Cardiac septum (tissue), 1 donor: ENCODE results near the gene DISP3. TPM values are rescaled to one million over a fixed set of nuclear protein-coding genes. Genes with fewer than 3 reads are reported as not detected.

Source experiments
- DNase-seq: peaks from one replicate; pipeline ENCODE4 v3.0.0-alpha.2; 2020; ENCODE audit warnings: low spot score
- intact Hi-C: fragments of 100-400 bp; cut with DNase I; formaldehyde crosslinking; loops from one replicate; pipeline ENCODE4 v1.14.0; 2022
- total RNA-seq: library from RNA; stranded (reverse); fragmentation: NEBNext Ultra II Directional; extraction: Animal tissue kit (Norgen Biotek cat#: 25700); gene quantifications from one replicate; pipeline ENCODE4 v1.2.1, GENCODE V29; 2021
- donor health status: DM: no; HTN: no; CAD: no.

DISP3 gene
- total RNA-seq, 1 donor from 2014 or later = 0.05 TPM

- intact Hi-C loops = no loop called here
- DNase-seq = no peak
Measured at GRCh38 chr1:11453742-11454491, 25.0 kb upstream of the DISP3 start.

GRCh38 chr1:11455967-11456570 lies 22.9 kb upstream of the DISP3 start:
- no peak for DNase-seq
- intact Hi-C loops = no loop called here

- DNase-seq = no peak
- intact Hi-C loops = no loop called here
Measured at GRCh38 chr1:11456965-11457364, 22.0 kb upstream of the DISP3 start.

GRCh38 chr1:11458811-11459275 lies 20.1 kb upstream of the DISP3 start:
- no peak for DNase-seq
- intact Hi-C loops = no loop called here

DNA sequence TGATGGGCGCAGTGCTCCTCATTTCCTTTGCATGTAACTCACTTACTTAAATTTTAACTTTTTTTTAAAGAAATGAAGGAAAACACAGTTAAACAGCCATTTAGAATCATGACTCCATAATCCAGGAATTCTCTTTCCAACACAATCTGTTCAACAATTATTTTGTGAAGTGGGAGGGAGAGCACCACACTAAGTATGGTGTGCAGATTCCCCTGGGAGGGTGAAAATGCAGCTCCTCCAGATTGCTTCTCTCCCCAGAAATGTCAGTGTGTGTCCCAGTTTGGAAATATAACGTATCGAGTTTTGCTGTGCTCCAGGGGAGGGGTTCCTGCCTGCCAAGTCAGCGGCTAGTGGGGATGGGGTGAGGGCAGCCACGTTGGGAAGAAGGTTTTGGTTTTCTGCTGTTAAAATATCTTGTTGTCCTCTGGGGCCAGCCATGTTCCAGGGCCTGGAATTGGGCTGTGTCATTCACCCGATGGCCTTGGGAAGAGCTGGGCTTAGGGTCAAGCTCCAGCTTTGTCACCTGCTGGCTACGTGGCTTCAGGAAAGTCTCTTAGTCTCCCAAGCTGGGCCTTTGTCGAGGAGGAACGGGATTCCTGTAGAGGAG lies 17.3 kb upstream of the DISP3 start:
- intact Hi-C loops = no loop called here
- no peak for DNase-seq

DNA sequence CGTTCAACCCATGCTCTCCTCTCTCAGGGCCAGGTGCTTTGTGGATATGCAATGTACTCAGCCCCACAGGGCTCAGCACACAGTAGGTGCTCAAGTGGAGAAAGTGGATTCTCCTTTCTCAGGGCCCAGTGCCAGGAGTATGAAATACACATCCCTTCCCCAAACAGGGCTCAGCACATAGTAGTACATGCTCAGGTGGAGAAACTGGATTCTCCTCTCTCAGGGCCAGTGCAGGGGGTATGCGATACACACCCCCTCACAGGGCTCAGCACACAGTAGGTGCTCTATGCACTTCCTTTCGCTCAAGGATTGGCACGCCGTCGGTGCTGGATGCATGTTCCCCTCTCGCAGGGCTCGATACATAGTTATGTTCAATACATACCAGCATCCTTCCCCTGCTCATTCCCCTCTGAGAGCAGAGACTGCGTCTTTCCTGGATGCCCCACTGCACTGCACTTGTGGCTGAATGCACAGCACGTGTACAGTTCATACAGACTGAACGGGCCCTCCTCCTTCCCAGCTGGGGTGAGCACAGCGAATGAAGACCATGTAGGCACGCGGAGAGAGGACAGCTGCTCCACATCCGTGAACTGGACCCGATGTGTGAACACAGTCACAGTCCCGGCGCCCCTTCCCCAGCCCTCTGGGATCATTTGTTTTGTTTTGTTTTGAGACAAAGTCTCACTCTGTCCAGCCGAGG lies 16.6 kb upstream of the DISP3 start:
- intact Hi-C loops = no loop called here

GRCh38 chr1:11463177-11463576 lies 15.8 kb upstream of the DISP3 start:
- no peak for DNase-seq
- intact Hi-C loops = no loop called here

More for the DNA sequence above, 16.6 kb upstream of the DISP3 start:
- DNase-seq = no peak

- intact Hi-C loops = no loop called here
- DNase-seq = no peak
Measured at GRCh38 chr1:11465307-11465706, 13.6 kb upstream of the DISP3 start.

- intact Hi-C loops = no loop called here
- DNase-seq = no peak
Measured at GRCh38 chr1:11466416-11466815, 12.5 kb upstream of the DISP3 start.

GRCh38 chr1:11468878-11469277 lies 10.1 kb upstream of the DISP3 start:
- no peak for DNase-seq
- intact Hi-C loops = no loop called here

GRCh38 chr1:11470912-11471311 lies 8.0 kb upstream of the DISP3 start:
- DNase-seq = no peak

DNA sequence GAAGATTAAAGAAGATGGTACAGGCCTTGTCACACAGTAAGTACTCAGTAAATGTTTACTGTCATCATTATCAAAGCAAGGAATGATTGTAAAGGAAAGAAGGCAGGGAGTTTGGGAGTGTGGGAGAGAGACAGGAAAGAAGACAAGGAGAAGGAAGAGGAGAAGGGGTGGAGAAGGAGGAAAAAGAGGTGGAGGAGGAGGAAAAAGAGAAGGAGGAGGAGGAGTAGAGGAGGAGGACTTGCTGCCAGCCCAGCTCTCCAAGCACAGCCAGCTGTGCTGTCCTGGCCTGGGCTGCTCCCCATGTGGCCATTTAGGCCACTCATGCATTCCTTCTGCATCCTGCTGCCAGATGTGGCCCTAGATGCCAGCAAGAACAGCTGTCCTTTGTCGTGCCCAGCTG lies 7.5 kb upstream of the DISP3 start:
- intact Hi-C loops = no loop called here
- no peak for DNase-seq

More at GRCh38 chr1:11470912-11471311, 8.0 kb upstream of the DISP3 start:
- intact Hi-C loops = no loop called here

- no peak for DNase-seq
- intact Hi-C loops = no loop called here
Measured at GRCh38 chr1:11472284-11472683, 6.7 kb upstream of the DISP3 start.

- intact Hi-C loops = no loop called here
Measured at GRCh38 chr1:11472741-11473140, 6.2 kb upstream of the DISP3 start.

DNA sequence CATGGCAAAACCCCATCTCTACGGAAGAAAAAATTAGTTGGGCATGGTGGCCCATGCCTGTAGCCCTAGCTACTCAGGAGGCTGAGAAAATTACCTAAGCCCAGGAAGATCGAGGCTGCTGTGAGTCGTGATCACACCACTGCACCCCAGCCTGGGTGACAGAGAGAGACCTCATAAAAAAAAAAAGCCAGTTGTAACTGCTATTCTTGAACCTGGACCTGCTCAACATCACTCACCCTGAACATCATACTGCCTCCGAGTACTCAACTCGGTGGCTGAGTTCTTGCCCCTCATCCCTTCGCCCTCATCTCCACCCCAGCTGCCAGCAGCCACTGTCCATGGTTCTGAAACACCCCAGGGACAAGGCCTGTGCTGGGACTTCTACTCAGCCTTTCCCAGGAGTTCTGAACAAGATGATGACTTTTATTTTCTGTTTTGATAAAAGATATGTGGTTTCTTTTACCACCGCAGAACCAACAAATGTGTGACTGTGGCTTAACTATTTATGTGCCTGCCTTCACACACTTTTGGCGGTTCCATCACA lies 5.4 kb upstream of the DISP3 start:
- intact Hi-C loops = no loop called here

More at GRCh38 chr1:11472741-11473140, 6.2 kb upstream of the DISP3 start:
- no peak for DNase-seq

GRCh38 chr1:11474826-11475225 lies 4.1 kb upstream of the DISP3 start:
- intact Hi-C loops = no loop called here

More for the DNA sequence above, 5.4 kb upstream of the DISP3 start:
- no peak for DNase-seq

GRCh38 chr1:11475748-11476147 lies 3.2 kb upstream of the DISP3 start:
- DNase-seq = no peak
- intact Hi-C loops = no loop called here

More at GRCh38 chr1:11474826-11475225, 4.1 kb upstream of the DISP3 start:
- DNase-seq = no peak

GRCh38 chr1:11479375-11479979 lies 522 bp downstream of the DISP3 start:
- DNase-seq = no peak
- intact Hi-C loops = loop anchor here (2.0 kb wide), 1 partner anchor 163 kb away; no protein-coding TSS in a partner anchor

DNA sequence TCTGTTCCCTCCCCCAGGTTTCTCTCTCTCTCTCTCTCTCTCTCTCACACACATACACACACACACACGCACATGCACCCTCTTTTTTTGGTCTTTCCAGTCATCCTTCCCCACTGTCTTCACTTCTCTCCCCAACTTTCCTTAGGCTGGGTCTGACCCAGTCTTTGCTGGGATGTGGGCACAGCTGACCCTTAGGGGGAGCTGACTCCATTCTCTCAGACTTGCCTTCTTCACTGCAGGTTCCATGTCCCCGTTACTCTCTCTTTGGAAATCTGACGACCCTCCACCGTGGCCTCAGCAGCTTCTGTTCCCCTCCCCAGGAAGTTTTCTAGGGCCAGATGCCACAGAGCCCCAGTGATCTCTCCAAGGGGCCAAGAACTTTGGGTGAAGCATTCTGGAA lies 2.1 kb downstream of the DISP3 start:
- no peak for DNase-seq
- intact Hi-C loops = no loop called here
